ENCODE data around the gene FREM1. TPM values are rescaled to one million over a fixed set of nuclear protein-coding genes. Genes with fewer than 3 reads are reported as not detected.

Gene FREM1
- total RNA-seq, 3 donors from 2014 or later, result 4.1 to 12.2 (median 4.3) TPM

DNA sequence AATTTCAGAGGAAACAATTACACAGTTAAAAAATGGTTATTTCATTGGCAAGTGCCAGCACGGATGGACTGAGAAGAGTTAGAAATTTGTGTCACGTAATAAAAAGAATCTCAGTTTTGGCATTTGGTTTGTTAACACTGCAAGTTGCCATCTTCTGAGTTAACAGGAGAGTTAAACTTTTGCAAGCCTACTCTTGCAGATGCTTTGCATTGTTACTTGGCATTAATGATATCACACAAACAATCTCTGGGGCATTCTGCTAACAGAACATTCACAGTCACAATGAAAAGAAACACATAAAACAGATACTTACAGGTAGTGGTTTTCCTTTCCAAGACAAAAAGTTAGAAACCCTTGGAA, 647 bp downstream of the FREM1 start:
- Histone ChIP-seq H3K4me1 (no peaks in the 10 kb centered on the region), H3K36me3 (no peaks in the 10 kb centered on the region), H3K27me3 (no peaks in the 10 kb centered on the region), H3K9me3 (no peaks in the 10 kb centered on the region), H3K4me3 (peak overlapping the region; percentile 19 to 59 (median 45)), H3K27ac (peak overlapping the region; percentile 43 to 49)
- TF ChIP-seq, protein P1, sequence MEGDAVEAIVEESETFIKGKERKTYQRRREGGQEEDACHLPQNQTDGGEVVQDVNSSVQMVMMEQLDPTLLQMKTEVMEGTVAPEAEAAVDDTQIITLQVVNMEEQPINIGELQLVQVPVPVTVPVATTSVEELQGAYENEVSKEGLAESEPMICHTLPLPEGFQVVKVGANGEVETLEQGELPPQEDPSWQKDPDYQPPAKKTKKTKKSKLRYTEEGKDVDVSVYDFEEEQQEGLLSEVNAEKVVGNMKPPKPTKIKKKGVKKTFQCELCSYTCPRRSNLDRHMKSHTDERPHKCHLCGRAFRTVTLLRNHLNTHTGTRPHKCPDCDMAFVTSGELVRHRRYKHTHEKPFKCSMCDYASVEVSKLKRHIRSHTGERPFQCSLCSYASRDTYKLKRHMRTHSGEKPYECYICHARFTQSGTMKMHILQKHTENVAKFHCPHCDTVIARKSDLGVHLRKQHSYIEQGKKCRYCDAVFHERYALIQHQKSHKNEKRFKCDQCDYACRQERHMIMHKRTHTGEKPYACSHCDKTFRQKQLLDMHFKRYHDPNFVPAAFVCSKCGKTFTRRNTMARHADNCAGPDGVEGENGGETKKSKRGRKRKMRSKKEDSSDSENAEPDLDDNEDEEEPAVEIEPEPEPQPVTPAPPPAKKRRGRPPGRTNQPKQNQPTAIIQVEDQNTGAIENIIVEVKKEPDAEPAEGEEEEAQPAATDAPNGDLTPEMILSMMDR (IDR thresholded peaks at IDR 0.05), result no peak
- TF ChIP-seq POLR2A (IDR thresholded peaks at IDR 0.05), result no peak
- TF ChIP-seq POLR2AphosphoS5 (IDR thresholded peaks at IDR 0.05), result no peak
- intact Hi-C loops (cut with DNase I; ENCODE audit: low total_unique reads), result no loop called here
- DNase-seq (ENCODE audit: low spot score in 2 of 2), result no peak

DNA sequence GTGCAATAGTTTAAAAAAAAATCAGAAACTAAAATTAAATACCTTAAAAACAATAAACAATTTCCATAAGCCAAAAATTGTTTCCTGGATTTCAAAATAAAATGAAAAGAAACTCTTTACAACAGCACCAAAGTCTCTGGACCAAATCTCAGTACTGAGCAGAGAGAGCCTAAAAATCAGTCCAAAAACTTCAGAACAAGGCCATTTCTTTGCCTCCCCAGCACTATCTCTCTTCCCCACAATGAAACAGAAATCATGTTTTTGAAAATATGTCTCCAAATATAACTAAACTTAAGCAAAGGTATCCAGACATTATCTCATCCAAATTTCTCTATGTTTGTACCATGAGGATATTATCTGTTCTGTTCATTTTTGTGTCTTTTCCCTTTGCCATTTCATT, 1.0 kb downstream of the FREM1 start:
- H3K9me3 ChIP-seq, result no peaks in the 10 kb centered on the region
- intact Hi-C loops (cut with DNase I; ENCODE audit: low total_unique reads), result no loop called here
- TF ChIP-seq POLR2AphosphoS5 (IDR thresholded peaks at IDR 0.05) (no peak), POLR2A (IDR thresholded peaks at IDR 0.05) (no peak)
- TF ChIP-seq, protein P1 (IDR thresholded peaks at IDR 0.05), result no peak
- H3K36me3 ChIP-seq, result no peaks in the 10 kb centered on the region
- H3K4me3 ChIP-seq, result peak overlapping the region in 2 of 3 donors; percentile 45 to 59
- H3K4me1 ChIP-seq, result no peaks in the 10 kb centered on the region
- peak overlapping the region in 1 of 2 donors; percentile 43 for H3K27ac ChIP-seq
- no peaks in the 10 kb centered on the region for H3K27me3 ChIP-seq
- DNase-seq (ENCODE audit: low spot score in 2 of 2), result no peak

DNA sequence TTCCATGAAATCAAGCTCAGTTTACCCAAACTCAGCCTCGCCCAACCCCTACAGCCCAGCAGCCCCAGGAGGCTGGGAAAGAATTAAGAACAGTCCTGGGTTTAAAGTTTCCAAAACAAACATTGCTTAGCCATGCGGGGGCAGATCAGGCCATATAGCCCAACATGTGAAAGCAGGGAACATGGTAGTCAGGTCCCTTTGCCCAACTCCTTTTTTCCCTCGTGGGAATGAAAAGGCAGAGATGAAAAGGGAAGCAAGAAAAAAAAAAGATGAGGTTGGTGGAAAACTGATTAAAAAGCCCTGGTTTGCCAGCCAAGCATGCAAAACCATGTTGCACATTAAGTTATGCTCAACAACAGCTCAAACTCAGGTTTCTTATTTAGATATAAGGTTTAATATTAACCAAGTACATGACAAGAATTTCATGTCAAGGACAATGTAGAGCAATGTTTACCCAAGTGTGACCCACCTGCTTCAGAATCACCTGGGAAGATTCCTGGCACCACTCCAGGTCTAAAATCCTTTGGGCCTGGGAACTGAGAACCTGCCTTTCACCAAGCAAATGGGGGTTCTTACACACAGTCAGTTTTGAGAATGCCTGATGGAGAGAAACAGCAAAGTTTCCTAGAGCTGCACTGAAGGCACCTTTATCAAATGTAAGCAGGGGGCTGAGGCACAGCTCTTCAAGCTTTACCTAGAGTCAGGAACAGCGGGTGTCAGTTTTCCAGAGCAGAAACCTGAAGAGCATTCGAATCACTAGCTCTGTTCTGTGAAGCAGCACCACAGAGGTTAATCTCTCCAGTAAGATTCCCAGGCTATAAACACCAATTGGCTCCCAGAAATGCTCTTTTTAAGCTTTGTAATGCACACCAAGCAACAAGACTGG, 1.7 kb downstream of the FREM1 start:
- DNase-seq (ENCODE audit: low spot score in 2 of 2), result no peak
- no peaks in the 10 kb centered on the region for H3K36me3 ChIP-seq
- TF ChIP-seq, protein P1 (IDR thresholded peaks at IDR 0.05), result no peak
- TF ChIP-seq POLR2AphosphoS5 (IDR thresholded peaks at IDR 0.05) (no peak), POLR2A (IDR thresholded peaks at IDR 0.05) (no peak)
- intact Hi-C loops (cut with DNase I; ENCODE audit: low total_unique reads), result no loop called here
- H3K9me3 ChIP-seq, result no peaks in the 10 kb centered on the region
- peak overlapping the region; percentile 40 to 65 for H3K27ac ChIP-seq
- peak overlapping the region in 2 of 3 donors; percentile 32 to 45 for H3K4me3 ChIP-seq
- H3K4me1 ChIP-seq, result no peaks in the 10 kb centered on the region
- H3K27me3 ChIP-seq, result no peaks in the 10 kb centered on the region

DNA sequence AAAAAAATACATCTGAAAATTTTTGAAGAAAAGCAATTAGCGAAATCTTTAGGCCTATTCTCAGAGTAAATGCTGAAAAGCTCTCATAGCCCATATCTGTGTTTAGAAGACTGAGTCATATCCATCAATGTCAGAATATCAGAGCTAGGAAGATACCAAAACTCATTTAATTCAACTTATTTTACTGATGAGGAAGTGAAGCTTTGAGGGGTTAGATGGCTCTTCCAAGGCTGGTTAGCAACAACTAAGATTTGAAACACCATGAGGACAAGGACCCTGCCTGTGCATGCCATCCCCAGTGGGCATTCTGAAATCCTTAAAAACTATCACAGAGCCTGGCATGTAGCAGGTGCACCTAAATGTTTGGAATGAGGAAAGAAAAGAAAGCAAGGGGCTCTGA, 2.5 kb downstream of the FREM1 start:
- DNase-seq (ENCODE audit: low spot score in 2 of 2), result no peak
- H3K4me3 ChIP-seq, result peak overlapping the region in 2 of 3 donors; percentile 12 to 23
- no peaks in the 10 kb centered on the region for H3K27me3 ChIP-seq
- H3K9me3 ChIP-seq, result no peaks in the 10 kb centered on the region
- no peak for TF ChIP-seq POLR2A (IDR thresholded peaks at IDR 0.05)
- TF ChIP-seq, protein P1 (IDR thresholded peaks at IDR 0.05), result no peak
- no peak overlapping the region for H3K27ac ChIP-seq
- H3K36me3 ChIP-seq, result no peaks in the 10 kb centered on the region
- intact Hi-C loops (cut with DNase I; ENCODE audit: low total_unique reads), result no loop called here
- H3K4me1 ChIP-seq, result no peaks in the 10 kb centered on the region

DNA sequence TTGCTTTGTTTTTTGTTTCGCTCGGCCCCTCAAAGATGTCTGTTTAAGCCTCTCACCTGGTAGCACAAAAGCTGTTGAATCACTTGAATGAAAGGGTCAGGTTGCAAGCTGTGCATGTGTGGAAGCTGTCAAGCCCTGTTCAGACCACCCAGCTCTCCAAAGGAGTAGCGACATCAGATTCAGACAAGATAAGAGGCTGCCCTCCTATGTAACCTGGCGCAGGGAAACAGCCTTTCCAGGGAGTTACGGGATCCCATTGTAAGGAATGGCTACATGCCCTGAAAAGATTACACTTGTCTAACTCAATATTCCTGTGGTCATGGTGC, 2.9 kb downstream of the FREM1 start:
- no peak for DNase-seq (ENCODE audit: low spot score in 2 of 2)
- Histone ChIP-seq H3K27me3 (no peaks in the 10 kb centered on the region), H3K4me1 (no peaks in the 10 kb centered on the region), H3K27ac (no peak overlapping the region), H3K36me3 (no peaks in the 10 kb centered on the region), H3K4me3 (peak overlapping the region in 2 of 3 donors; percentile 12 to 23), H3K9me3 (no peaks in the 10 kb centered on the region)
- TF ChIP-seq POLR2AphosphoS5 (IDR thresholded peaks at IDR 0.05) (no peak), POLR2A (IDR thresholded peaks at IDR 0.05) (no peak)
- TF ChIP-seq, protein P1 (IDR thresholded peaks at IDR 0.05), result no peak
- intact Hi-C loops (cut with DNase I; ENCODE audit: low total_unique reads), result no loop called here

Measured in breast epithelium (tissue), 4 donors.